ENCODE data around the gene HOXA5.

The HOXA5 gene

DNA sequence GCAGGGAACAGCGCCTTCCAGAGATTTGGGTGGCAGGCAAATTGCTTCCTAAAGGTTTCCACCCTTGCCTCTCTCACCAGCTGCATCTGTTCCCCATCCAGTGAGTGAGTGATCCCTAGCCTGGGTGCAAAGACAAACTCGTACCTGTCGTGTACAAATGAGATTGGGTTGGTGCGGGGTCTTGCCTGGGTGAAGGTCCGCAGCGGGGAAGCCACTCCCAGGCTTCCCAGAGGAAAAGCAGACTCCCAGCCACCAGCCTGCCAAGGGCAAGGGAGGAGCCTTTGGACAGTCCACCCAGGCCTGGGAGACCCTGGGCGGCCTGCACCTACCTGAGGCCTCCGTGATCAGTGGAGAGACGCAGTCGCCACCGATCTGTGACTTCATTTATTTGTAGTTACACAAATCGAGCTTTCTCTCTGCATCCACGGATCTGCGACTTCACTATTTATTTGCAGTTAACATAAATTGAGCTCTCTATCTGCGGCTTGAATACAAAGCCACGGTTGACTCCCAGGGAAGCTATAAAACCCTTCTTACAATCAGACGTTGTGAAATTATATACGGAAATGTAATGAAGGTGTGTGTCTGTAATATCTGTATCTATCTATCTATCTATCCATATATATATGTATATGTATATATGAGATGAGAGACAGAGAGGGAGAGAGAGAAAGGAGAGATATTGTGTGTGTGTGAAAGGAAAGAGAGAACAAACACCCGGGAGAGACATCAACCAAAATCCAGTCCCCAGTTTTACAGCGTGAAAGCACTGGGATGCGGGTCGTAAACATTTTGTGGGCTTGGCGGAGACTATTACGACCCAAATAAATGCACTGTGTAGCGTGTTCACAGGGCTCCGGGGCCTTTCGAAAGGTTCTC, 16.0 kb upstream of the HOXA5 start:
- no peak for DNase-seq (ENCODE audit: low read depth)

DNA sequence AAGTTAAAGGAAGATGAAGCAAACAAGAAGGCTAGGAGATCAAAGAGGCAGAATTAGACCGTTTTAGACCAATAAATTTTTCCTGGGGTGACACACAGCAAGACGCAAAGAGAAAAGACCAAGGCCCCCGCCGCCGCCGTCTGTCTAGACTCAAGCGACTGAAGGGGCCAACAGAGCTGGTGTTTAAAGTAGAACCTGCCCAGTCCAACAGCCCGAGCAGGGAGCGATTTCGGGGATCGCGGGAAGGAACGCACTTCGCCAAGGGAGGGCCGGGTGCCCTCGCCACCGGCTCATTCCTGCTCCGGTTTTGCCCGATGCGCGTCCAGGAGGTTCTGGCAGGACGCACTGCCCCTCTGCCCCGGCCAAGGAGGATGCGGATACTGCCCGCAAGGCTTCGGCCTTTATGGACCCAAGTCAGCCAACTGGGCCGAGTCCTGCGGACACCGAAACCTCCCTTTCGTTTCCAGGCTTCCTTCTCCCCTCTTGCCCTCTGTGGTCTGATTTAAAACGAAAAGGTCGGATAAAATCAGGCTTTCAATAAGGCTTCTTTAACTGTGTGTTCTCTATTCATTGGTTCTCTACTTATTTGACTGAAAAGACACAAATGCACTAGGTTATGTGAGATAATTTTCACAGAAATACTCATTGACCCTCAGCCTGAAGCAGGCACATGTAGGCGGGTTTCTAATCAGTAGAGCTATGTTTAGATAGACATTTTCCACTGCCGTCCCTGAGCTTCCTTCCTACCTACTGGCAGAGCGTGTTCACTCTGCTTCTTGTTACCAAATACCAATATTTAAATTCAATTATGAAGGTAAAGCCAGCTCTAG, 15.2 kb upstream of the HOXA5 start:
- no peak for DNase-seq (ENCODE audit: low read depth)

DNA sequence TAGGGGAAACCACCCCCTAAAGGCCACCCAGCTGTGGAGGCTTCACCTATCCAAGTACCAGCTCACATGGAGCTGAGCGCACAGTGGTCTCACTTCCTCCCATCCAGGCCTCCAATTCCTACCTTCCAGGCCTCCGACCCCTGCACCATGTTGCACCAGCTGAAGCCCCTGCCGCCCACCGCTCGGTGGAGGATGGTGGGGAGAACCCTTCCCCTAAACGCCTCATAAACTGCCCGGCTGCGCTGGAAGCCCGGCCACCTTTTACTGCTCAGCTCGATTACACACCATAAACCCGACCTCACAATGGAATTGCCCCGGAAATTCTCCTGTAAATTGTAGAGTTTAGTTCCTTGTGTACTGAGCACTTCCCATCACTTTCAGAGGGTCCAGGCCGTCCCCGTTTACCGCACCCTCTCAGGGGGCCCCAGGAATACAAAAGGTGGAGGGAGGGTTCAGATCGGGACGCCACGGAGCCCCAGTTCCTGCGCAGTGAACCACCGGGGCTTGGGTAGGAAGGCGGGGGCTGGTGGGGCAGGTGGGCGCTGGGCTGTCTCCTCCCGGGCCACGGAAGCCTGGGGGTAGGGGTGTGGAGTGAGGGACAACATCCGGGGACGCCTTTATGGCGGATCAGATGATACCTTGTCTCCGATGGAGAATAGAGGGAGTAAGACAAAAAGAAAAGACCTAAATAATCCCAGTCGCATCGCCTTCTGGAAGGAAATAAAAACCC, 14.4 kb upstream of the HOXA5 start:
- no peak for DNase-seq (ENCODE audit: low read depth)

DNA sequence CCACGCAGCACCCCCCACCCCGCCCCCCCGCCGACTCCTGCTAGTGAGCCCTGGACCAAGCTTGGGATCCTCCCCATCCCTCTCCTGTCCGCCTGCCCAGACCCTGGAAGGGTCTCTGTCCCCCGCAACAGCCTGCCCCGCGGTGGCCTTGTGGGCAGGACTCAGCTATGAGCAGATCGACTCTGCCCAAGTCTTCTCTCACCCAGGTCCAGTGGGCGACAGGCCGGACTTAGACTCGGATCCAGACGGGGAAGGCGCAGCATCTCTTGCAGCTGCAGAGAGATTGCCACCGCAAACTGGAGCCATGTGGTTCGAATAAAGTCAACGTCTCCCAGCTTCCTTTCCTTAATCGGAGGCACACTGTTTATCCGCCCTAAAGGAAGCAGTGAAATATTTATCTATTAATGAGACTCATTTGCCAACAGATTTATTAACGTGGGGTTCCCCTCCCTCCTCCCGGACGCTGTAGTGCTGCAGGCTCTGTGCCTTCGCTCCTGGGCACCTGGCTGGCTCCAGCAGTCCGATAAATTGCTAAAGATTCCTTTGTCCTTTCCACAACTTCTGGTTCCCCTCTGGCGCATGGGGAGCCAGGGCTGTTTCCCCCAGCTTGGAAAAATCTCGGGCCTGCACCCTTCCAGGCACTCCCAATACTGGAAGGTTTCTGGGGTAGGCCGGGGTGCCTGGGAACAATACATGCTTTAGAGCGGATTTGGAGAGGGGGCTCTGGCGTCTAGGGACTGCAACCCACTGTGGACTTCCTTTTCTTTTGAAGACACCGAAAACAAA, 13.6 kb upstream of the HOXA5 start:
- DNase-seq (ENCODE audit: low read depth), result no peak

DNA sequence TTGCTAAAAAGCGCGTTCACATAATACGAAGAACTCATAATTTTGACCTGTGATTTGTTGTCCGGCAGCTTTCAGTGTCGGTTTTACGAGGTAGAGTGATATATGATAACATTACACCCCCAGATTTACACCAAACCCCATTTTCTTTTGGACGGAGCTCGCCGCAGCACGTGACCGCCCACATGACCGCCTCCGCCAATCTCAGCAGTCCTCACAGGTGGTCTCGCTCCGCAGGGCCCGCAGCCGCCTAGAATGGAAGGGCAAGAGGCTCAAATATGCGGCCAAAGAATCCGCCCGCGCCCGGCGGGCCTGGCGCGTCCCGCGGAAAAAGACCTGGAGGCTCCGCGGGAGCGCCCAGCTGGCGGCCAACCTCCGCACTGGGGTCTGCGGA, 13.0 kb upstream of the HOXA5 start, which contains the start of gene HOXA7:
Gene HOXA7 (minus strand): TSS at position 168 of the 391 bp plus-strand sequence. CDS start 130 bp downstream, at position 38.
- DNase-seq (ENCODE audit: low read depth), result no peak

DNA sequence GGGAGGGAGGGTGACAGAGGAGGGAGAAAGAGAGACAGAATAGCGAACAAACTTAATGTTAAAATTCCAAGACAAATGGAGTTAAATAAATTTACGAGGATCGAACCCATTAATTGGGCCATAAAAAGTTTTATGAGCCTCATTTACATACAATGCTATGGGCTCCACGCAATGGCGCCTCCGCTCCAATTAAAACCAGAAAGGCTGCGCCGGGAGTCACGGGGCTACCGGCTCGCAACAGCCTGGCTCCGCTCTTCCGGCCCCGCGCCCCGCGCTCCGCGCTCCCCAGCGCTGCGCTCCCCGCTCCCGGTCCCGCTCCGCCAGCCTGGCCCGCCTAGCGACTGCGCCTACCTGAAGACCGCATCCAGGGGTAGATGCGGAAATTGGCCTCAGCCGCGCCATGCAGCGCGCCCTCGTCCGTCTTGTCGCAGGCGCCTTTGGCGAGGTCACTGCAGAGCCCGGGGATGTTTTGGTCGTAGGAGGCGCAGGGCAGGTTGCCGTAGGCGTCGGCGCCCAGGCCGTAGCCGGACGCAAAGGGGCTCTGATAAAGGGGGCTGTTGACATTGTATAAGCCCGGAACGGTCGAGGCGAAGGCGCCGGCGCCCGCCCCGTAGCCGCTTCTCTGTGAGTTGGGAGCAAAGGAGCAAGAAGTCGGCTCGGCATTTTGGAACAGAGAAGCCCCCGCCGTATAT, 12.5 kb upstream of the HOXA5 start:
- no peak for DNase-seq (ENCODE audit: low read depth)

DNA sequence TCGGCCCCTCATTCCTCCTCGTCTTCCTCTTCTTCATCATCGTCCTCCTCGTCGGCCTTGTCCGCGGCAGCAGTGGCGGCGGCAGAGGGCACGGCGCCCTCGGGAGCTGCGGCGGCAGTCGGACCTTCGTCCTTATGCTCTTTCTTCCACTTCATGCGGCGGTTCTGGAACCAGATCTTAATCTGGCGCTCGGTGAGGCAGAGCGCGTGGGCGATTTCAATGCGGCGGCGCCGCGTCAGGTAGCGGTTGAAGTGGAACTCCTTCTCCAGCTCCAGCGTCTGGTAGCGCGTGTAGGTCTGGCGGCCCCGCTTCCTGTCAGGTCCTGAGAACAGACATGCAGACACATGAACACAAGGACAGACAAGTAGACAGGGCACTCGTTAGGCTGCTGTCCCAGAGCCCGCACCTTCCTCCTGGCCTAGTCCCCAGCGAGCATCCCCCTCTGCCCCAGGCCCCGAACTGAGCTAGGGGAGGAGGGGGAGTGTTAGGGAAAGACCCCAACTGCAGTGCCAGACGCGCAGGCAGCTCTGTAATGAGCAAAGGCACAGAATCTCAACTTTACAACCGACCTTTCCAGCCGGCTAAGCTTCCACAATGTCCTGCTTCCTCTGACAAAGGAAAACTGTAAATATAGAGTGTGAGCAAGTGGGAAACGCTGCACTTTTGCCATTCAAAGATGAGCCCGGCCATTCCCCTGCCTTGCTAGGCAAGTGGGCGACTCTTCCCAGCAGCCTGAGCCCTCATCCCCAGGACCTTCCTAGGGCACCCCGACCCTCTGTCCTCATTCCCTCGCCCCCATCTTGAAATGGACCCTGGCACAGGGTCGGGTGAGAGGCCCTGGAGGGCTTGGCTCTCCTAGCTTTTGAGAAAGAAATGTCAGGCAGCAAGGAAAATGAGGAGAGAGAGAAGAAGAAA, 11.7 kb upstream of the HOXA5 start:
- DNase-seq (ENCODE audit: low read depth), result no peak

DNA sequence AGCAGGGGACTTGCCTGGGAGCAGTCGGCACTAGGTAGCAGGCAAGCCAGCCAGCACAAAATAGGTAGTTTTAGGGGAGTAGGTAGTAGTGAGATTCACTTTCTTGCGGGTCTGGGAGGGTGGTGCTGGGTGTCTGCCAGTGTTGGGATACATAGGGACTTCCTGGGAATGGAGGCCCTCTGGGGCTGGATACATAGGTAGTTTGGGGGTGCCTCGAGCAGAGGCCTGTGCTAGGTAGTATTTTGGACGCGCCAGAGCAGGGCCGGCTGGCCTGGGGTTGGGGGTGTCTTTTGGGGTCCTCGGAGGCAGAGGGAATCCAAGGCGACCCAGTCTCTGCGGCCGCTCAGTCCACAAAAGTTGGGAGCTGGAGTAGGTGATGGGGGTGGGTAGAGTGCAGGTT, 10.9 kb upstream of the HOXA5 start:
- DNase-seq (ENCODE audit: low read depth), result no peak

DNA sequence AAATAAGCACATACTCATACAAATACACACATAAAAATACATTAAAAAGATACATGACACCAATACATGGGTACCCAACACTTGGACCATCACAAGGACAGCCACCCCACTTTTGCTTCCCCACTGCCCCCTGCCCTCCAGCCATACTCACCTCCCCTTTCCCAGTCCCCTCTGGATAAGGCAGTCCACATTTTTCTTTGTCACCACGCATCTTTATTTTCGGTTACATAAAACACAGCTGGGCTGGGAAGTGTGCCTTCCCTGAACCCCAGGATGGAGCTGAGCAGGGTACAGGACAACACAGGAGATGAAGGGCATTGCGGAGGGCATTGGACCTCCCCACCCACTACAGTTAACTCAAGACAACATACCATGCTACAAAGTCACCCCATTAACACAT, 10.0 kb upstream of the HOXA5 start:
- no peak for DNase-seq (ENCODE audit: low read depth)

DNA sequence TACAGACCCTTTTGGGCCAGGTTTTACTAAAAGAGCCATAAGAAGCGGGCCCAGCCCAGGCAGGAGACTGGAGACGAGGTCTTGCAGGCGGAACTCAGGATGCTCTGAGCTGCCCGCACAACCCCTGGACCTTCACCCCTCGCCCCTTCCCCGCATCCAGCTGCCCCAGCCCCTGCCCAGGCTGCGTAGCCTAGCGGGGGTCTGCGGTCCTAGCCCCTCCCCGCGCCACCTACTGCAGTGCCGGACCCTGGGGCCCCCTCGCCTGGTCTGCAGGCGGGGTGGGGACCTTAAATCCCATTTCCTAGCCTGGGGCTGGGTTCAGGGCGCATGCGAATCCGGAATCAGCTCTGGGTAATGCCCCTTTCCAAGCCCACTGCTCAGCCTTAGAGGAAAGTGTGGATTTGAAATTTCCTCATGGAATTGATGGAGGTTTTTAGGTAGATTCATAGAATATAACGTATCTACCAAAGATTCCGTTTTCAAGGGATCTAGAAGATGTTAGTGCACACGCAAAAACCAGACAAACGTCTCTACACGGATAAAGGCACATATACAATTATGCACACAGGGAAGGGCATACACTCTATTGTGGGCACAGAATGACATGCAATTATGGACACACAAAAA, 9.4 kb upstream of the HOXA5 start:
- no peak for DNase-seq (ENCODE audit: low read depth)

DNA sequence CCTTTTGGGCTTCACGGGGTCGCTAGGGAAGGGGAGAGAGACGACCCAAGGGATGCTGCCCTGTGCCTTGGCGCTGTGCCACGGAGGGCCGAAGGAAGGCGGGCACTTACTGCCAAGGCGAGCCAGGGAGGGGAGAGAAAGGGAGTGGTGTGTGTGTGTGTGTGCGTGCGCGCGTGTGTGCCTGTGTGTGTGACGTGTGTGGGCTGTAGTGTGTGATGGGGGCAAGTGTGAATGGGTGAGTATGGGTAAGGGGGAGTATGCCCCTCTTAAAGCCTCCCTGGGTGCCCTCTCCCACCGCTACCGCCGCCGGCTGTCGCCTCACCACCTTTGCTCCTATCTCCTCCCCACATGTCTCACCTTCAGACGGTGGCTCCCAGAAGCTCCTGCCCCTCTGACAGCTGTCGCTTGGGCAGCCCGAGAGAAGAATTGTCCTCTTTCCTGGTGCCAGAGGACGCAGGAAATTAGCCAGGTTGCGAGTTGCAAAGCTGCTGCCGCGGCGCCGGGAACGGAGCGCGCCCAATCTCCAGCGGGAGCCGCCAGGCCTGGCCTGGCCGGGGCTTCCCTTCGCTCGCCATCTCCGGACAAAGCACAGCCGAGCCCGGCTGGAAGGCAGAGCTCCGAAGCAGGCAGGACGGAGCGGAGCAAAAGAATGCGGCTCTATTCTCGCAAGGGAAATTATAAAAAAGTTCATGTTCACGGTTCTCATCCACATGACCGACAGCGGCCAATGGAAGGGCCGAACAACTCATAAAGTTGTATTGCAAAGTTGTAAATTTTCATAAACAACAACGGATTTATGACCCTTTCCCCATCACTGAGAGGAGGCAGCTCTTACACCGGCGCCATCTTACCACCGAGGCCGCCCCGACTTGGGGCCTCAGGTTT, 8.7 kb upstream of the HOXA5 start, which contains the start of gene HOXA3:
Gene HOXA3 (minus strand): TSS at position 653 of the 885 bp plus-strand sequence. CDS start 41,943 bp downstream, outside the sequence.
- DNase-seq (ENCODE audit: low read depth), result no peak

DNA sequence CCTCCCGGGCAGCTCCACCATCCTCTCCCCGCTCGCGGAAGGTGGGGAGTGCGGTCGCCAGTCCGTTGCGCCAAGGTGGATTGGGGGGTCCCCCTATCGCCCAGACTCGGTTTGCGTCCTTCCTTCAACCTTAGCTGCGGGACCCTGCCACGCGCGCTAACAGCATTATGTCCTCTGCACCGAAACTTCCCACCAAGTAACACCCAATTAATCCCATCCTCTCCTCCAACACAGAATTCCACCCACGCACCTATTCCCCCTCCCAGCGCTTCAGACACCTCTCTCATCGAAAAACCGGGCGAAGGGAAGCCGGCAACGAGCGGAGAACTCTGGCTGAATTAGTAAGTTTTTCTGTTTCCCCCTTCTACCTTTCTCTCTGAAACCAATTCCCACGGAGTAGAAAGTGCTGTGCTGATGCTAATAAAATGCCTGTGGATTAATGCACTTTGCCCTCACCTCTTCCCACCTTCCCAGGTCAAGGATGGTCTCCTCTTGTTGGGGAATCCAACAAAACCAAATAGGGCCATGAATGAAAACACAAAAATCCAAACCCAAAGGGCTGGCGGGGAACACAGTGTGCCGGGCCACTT, 8.0 kb upstream of the HOXA5 start:
- DNase-seq (ENCODE audit: low read depth), result no peak

DNA sequence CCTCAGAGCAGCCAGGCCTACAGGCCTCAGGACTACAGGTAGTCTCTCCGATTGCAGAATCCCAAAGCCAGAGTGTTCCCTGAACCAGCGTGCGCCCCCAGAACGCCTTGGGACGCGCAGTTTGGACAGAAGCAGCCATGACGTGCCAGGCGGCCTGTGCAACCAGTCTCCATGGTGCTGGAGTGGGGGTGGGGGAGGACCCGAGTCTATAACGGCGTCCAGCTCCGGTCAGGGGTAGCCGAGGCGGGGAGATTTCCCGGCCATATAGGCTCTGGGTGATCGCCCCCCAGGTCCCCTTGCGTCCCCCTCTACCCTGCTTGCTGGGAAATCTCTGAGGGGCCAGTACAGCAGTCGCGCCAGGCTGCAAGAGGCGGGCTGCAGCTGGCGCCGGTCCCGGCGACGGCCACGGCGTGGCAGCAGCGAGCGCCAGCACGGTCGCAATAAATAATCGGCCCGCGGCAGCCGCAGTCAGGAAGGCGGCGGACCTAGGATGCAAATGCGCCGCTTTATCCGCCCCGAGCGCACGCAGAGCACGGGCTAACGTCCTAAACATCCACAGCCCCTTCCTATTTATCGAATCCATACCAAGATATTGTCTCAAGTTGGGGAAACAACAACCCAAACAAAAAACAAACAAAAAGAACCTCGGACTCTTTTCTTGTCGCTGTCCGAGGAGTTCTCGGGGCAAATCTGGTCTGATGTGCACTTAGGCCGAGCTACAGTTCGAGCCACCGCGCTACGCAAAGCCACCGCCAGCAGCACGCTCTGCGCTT, 7.3 kb upstream of the HOXA5 start:
- no peak for DNase-seq (ENCODE audit: low read depth)

DNA sequence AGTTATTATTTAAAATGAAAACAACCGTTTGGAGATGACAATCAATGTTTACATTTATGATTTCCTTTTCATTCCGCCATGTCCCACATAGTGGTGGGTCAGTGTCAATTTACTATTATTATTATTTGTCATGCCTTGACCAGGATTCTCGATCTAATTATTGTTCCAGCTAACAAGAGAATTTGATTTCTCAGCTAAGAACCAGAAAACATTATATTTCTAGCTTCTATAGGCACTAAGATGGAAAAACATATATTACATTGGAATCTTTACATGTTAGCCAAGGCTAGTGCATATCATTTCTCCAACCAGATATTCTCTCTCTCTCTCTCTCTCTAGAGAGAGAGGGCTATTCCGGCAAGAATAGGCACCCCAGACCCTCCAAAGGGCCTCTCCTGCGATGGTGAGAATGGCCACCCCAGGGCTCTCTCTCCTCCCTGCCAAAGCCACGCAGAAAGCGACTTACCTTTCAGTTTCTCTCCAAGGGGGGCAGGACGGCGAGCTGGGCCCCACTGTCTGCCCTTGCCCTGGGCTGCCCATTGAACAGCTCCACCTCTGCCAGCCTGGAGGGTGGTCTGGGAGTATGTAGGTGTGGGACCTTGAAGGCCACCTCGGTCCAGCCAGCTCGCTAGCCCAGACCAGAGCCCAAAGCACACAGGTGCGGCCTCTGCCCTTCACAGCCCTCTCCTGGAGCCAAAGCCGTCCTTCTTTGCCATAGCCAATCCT, 6.5 kb upstream of the HOXA5 start:
- DNase-seq (ENCODE audit: low read depth), result no peak

DNA sequence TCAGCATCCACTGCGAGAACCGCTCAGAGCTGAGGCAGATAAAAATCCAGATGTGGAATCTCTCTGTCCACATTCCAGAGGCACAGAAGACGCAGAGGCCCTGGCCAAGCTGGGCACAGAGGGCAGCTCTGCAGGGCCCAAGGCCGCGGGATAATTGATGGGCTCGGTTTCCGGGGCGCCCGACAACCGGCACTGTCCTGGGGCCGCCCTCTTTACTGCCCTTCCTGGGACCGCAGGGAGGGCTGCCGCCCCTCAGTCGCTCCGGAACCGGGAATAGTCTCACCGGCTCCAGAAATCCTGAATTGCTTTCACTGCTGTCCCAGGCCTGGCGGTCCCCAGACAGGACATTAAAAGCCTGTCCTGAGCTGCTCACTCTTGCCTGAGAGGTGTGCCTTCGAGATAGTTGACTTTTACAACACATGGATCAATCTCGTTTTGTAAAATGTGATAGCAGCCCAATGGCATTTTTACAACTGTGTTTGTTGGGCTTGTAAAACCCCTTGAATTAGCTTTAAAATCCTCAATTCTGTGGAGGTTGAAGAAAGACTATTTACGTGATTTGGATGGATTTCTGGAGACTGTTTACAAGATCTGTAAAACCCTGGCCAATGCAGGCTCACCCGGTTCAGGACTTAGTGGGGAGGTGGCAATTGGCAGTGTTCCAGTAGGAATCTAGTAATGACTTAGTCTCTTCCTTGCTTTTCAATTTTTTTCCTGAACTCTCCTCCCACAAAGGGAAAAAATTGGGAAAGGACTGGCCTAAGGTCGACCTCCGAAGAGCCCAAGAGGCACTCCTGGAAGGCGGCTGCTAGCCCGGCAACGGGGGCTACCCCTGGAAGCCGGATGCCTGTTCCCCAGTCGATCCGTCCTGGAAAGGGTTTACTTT, 5.5 kb upstream of the HOXA5 start:
- DNase-seq (ENCODE audit: low read depth), result no peak
